ENCODE results near the gene ZNF385C.

DNA sequence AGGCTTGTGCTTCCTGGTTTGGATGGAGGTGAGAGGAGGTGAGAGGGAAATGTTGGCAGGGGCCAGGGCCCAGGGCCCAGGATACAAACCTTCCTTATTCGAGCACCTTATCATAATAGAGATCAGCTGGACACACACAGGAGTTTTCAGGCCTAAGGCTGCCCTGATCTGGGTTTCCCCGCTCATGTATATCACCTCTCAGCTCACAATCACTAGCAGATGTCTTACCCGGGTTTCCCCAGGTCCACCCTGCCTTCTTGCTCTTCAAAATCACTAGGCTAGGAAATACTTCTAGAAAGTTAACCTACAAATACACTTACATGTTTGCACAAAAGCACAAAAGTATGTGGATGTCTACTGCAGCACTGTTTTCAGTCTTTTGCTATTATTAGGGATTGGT, 28.6 kb upstream of the ZNF385C start:
- TF ChIP-seq, protein P1, sequence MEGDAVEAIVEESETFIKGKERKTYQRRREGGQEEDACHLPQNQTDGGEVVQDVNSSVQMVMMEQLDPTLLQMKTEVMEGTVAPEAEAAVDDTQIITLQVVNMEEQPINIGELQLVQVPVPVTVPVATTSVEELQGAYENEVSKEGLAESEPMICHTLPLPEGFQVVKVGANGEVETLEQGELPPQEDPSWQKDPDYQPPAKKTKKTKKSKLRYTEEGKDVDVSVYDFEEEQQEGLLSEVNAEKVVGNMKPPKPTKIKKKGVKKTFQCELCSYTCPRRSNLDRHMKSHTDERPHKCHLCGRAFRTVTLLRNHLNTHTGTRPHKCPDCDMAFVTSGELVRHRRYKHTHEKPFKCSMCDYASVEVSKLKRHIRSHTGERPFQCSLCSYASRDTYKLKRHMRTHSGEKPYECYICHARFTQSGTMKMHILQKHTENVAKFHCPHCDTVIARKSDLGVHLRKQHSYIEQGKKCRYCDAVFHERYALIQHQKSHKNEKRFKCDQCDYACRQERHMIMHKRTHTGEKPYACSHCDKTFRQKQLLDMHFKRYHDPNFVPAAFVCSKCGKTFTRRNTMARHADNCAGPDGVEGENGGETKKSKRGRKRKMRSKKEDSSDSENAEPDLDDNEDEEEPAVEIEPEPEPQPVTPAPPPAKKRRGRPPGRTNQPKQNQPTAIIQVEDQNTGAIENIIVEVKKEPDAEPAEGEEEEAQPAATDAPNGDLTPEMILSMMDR (IDR thresholded peaks at IDR 0.05) = no peak
- no peak for TF ChIP-seq POLR2AphosphoS5 (IDR thresholded peaks at IDR 0.05)

All from prostate gland (tissue), 2 donors.